Measurements from ENCODE around the gene EXOSC9.

DNA sequence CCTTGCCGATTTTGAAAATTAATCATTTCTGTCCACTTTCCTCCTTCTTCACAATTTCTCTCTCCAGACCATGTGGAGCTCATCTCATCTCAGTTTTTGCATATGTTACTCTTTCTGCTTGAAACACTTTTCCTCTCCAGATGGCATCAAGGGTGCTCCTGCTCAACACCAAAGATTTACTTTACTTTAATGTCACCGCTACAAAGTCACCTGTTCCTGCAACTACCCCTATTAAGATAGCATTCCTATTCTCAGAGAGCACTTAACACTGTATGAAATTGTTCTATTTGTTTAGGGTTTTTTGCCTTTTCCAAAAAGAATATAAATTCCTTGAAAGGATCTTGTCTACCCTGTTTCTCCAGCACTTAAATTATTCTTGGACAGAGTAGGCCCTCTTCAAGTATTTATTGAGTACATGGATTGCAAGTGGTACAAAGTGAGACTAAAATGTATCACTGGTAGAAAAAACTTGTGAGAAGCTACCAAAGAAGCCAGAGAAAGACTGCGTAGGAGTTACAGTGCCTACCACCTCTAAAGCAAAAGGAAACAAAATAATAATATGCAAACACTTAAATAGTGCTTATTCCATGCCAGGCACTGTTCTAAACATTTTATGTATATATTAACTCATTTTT, 1.1 kb upstream of the EXOSC9 start:
- TF ChIP-seq, protein P1, sequence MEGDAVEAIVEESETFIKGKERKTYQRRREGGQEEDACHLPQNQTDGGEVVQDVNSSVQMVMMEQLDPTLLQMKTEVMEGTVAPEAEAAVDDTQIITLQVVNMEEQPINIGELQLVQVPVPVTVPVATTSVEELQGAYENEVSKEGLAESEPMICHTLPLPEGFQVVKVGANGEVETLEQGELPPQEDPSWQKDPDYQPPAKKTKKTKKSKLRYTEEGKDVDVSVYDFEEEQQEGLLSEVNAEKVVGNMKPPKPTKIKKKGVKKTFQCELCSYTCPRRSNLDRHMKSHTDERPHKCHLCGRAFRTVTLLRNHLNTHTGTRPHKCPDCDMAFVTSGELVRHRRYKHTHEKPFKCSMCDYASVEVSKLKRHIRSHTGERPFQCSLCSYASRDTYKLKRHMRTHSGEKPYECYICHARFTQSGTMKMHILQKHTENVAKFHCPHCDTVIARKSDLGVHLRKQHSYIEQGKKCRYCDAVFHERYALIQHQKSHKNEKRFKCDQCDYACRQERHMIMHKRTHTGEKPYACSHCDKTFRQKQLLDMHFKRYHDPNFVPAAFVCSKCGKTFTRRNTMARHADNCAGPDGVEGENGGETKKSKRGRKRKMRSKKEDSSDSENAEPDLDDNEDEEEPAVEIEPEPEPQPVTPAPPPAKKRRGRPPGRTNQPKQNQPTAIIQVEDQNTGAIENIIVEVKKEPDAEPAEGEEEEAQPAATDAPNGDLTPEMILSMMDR (conservative IDR thresholded peaks at IDR 0.05; ENCODE audit: low read depth in 2 of 2): no peak
- no peak for TF ChIP-seq CREB1 (CRISPR knock-in tag; IDR thresholded peaks at IDR 0.05; ENCODE audit: low read depth)

Data from GM23338 (cell line).